Measurements from ENCODE around the gene TAS2R3. TPM values are rescaled to one million over a fixed set of nuclear protein-coding genes. Genes with fewer than 3 reads are reported as not detected.
"Not testable (repeated sequence)": the region's sequence is repeated elsewhere in the genome, so short reads cannot be mapped to it uniquely, and the experiment has no call there.

Gene TAS2R3
- total RNA-seq, 4 donors from 2014 or later: 0.46 to 2.2 (median 1.3) TPM

- WGBS, 2 donors: 94 to 96% methylated on average over 13 of the region's 13 CpGs
- DNase-seq (ENCODE audit: low spot score in 2 of 2): no peak
- TF ChIP-seq CTCF (IDR thresholded peaks at IDR 0.05) (no peak), POLR2A (IDR thresholded peaks at IDR 0.05) (no peak)
- H3K4me3 ChIP-seq (ENCODE audit: low read depth, poor library complexity, severe bottlenecking): no peak overlapping the region
- intact Hi-C loops (cut with DNase I; ENCODE audit: low total_unique reads): no loop called here
These were observed 11.3 kb upstream of the TAS2R3 start for GRCh38 chr7:141752634-141753033.

GRCh38 chr7:141754939-141755338 is 9.0 kb upstream of the TAS2R3 start:
- 81 to 97% methylated on average over 6 of the region's 6 CpGs for WGBS, 2 donors
- intact Hi-C loops (cut with DNase I; ENCODE audit: low total_unique reads): no loop called here
- no peak overlapping the region for H3K4me3 ChIP-seq (ENCODE audit: low read depth, poor library complexity, severe bottlenecking)
- TF ChIP-seq POLR2A (IDR thresholded peaks at IDR 0.05) (no peak), CTCF (IDR thresholded peaks at IDR 0.05) (no peak)
- no peak for DNase-seq (ENCODE audit: low spot score in 2 of 2)

GRCh38 chr7:141770083-141770583 is 6.2 kb downstream of the TAS2R3 start:
- intact Hi-C loops (cut with DNase I; ENCODE audit: low total_unique reads): not testable (repeated sequence)

GRCh38 chr7:141776374-141776773 is 12.5 kb downstream of the TAS2R3 start, which contains the start of gene TAS2R4:
TAS2R4 (plus strand) TSS chr7:141776674; CDS start chr7:141778489, 1,815 bp downstream.
- H3K4me3 ChIP-seq (ENCODE audit: low read depth, poor library complexity, severe bottlenecking): no peak within 1 kb of the TSS
- intact Hi-C loops (cut with DNase I; ENCODE audit: low total_unique reads): no loop called here
- no peak for DNase-seq (ENCODE audit: low spot score in 2 of 2)
- no peak for TF ChIP-seq CTCF (IDR thresholded peaks at IDR 0.05)
- no peak for TF ChIP-seq POLR2A (IDR thresholded peaks at IDR 0.05)
- 91 to 100% methylated on average over 1 of the region's 1 CpG for WGBS, 2 donors

More at GRCh38 chr7:141770083-141770583, 6.2 kb downstream of the TAS2R3 start:
- not testable (repeated sequence) for DNase-seq (ENCODE audit: low spot score in 2 of 2); H3K4me3 ChIP-seq (ENCODE audit: low read depth, poor library complexity, severe bottlenecking)
- 94 to 99% methylated on average over 3 of the region's 3 CpGs for WGBS, 2 donors

- H3K4me3 ChIP-seq (ENCODE audit: low read depth, poor library complexity, severe bottlenecking): no peak overlapping the region
- TF ChIP-seq CTCF (IDR thresholded peaks at IDR 0.05) (no peak), POLR2A (IDR thresholded peaks at IDR 0.05) (no peak)
- intact Hi-C loops (cut with DNase I; ENCODE audit: low total_unique reads): no loop called here
- no peak for DNase-seq (ENCODE audit: low spot score in 2 of 2)
- 70% methylated on average over 13 of the region's 13 CpGs for WGBS, 2 donors
These were observed 22.0 kb downstream of the TAS2R3 start for GRCh38 chr7:141785706-141786552.

- no peak overlapping the region for H3K4me3 ChIP-seq (ENCODE audit: low read depth, poor library complexity, severe bottlenecking)
- WGBS, 2 donors: 85 to 87% methylated on average over 2 of the region's 2 CpGs
- no peak for TF ChIP-seq POLR2A (IDR thresholded peaks at IDR 0.05)
- no peak for DNase-seq (ENCODE audit: low spot score in 2 of 2)
- intact Hi-C loops (cut with DNase I; ENCODE audit: low total_unique reads): no loop called here
These were observed 24.4 kb downstream of the TAS2R3 start for GRCh38 chr7:141788296-141788695.

Data from lower leg skin (tissue), 4 donors.